GM21717 (cell line): ENCODE data around the gene EPHB1.
A peak's percentile ranks its signal among the peaks of the same experiment; 100 is the strongest.

Experiments used
- ATAC-seq: cut with Tn5 transposase; IDR thresholded peaks from one replicate; pipeline ENCODE4 v1.9.1; 2021; ENCODE audit warnings: mild to moderate bottlenecking, moderate library complexity; ENCODE audit not compliant: unreplicated experiment

Gene EPHB1

GRCh38 chr3:134904776-134905646, 110.0 kb downstream of the EPHB1 start:
- peak; percentile 9 for ATAC-seq

GRCh38 chr3:134905647-134905935, 110.5 kb downstream of the EPHB1 start:
- no peak for ATAC-seq

- no peak for ATAC-seq
Observed at GRCh38 chr3:134908271-134908670, 113.2 kb downstream of the EPHB1 start.

- ATAC-seq = no peak
Observed at GRCh38 chr3:134910026-134910425, 115.0 kb downstream of the EPHB1 start.

- no peak for ATAC-seq
Observed at GRCh38 chr3:134911586-134912548, 116.8 kb downstream of the EPHB1 start.

GRCh38 chr3:134916276-134916961, 121.4 kb downstream of the EPHB1 start:
- no peak for ATAC-seq

- ATAC-seq = no peak
Observed at GRCh38 chr3:134917631-134918030, 122.6 kb downstream of the EPHB1 start.

- peak; percentile 94 for ATAC-seq
Observed at GRCh38 chr3:134918441-134918840, 123.4 kb downstream of the EPHB1 start.

GRCh38 chr3:134922101-134922500, 127.0 kb downstream of the EPHB1 start:
- ATAC-seq = no peak

GRCh38 chr3:134922866-134923265, 127.8 kb downstream of the EPHB1 start:
- ATAC-seq = no peak

GRCh38 chr3:134923286-134923685, 128.2 kb downstream of the EPHB1 start:
- ATAC-seq = no peak

- ATAC-seq = no peak
Observed at GRCh38 chr3:134927599-134927998, 132.5 kb downstream of the EPHB1 start.

GRCh38 chr3:134928392-134928791, 133.3 kb downstream of the EPHB1 start:
- no peak for ATAC-seq

GRCh38 chr3:134928819-134929218, 133.8 kb downstream of the EPHB1 start:
- ATAC-seq = no peak

- no peak for ATAC-seq
Observed at GRCh38 chr3:134929976-134930375, 134.9 kb downstream of the EPHB1 start.

GRCh38 chr3:134931045-134931785, 136.2 kb downstream of the EPHB1 start:
- ATAC-seq = no peak

GRCh38 chr3:134932035-134932434, 137.0 kb downstream of the EPHB1 start:
- no peak for ATAC-seq

GRCh38 chr3:134933997-134934396, 138.9 kb downstream of the EPHB1 start:
- no peak for ATAC-seq

GRCh38 chr3:134934933-134935332, 139.9 kb downstream of the EPHB1 start:
- no peak for ATAC-seq

GRCh38 chr3:134937256-134938028, 142.4 kb downstream of the EPHB1 start:
- no peak for ATAC-seq
